Measurements from ENCODE around the gene UNC5A.

UNC5A gene

GRCh38 chr5:176901260-176902101, 91.1 kb downstream of the UNC5A start:
- Histone ChIP-seq H3K9me3 (ENCODE audit: control insufficient read depth in 2 of 2, low read length in 2 of 2) (no peaks in the 10 kb centered on the region), H3K9ac (ENCODE audit: low read length in 2 of 2) (no peak overlapping the region), H3K4me1 (ENCODE audit: control insufficient read depth, insufficient read depth, low read length) (peaks cover 5% of the 10 kb centered on the region), H3K4me3 (ENCODE audit: low read length in 2 of 2) (no peak overlapping the region), H3K27ac (ENCODE audit: low read length) (no peak overlapping the region), H3K36me3 (ENCODE audit: control insufficient read depth in 2 of 2, insufficient read depth in 2 of 2, low read length in 2 of 2) (peaks cover 28 to 37% of the 10 kb centered on the region in 2 donors), H3K27me3 (ENCODE audit: control insufficient read depth in 1 of 2, insufficient read depth in 2 of 2, low read length in 2 of 2) (no peaks in the 10 kb centered on the region)

GRCh38 chr5:176902102-176902814, 91.9 kb downstream of the UNC5A start:
- no peak overlapping the region for H3K4me3 ChIP-seq (ENCODE audit: low read length in 2 of 2)
- no peaks in the 10 kb centered on the region for H3K27me3 ChIP-seq (ENCODE audit: control insufficient read depth in 1 of 2, insufficient read depth in 2 of 2, low read length in 2 of 2)
- H3K4me1 ChIP-seq (ENCODE audit: control insufficient read depth, insufficient read depth, low read length), result peaks cover 5% of the 10 kb centered on the region
- peaks cover 36 to 44% of the 10 kb centered on the region in 2 donors for H3K36me3 ChIP-seq (ENCODE audit: control insufficient read depth in 2 of 2, insufficient read depth in 2 of 2, low read length in 2 of 2)
- H3K27ac ChIP-seq (ENCODE audit: low read length), result no peak overlapping the region
- no peaks in the 10 kb centered on the region for H3K9me3 ChIP-seq (ENCODE audit: control insufficient read depth in 2 of 2, low read length in 2 of 2)
- H3K9ac ChIP-seq (ENCODE audit: low read length in 2 of 2), result no peak overlapping the region

GRCh38 chr5:176902911-176903664, 92.7 kb downstream of the UNC5A start:
- H3K36me3 ChIP-seq (ENCODE audit: control insufficient read depth in 2 of 2, insufficient read depth in 2 of 2, low read length in 2 of 2), result peaks cover 41 to 46% of the 10 kb centered on the region in 2 donors

GRCh38 chr5:176904276-176904675, 93.9 kb downstream of the UNC5A start:
- Histone ChIP-seq H3K9me3 (ENCODE audit: control insufficient read depth in 2 of 2, low read length in 2 of 2) (no peaks in the 10 kb centered on the region), H3K9ac (ENCODE audit: low read length in 2 of 2) (no peak overlapping the region), H3K4me3 (ENCODE audit: low read length in 2 of 2) (no peak overlapping the region), H3K36me3 (ENCODE audit: control insufficient read depth in 2 of 2, insufficient read depth in 2 of 2, low read length in 2 of 2) (peaks cover 47 to 52% of the 10 kb centered on the region in 2 donors), H3K4me1 (ENCODE audit: control insufficient read depth, insufficient read depth, low read length) (peaks cover 5% of the 10 kb centered on the region), H3K27me3 (ENCODE audit: control insufficient read depth in 1 of 2, insufficient read depth in 2 of 2, low read length in 2 of 2) (no peaks in the 10 kb centered on the region), H3K27ac (ENCODE audit: low read length) (no peak overlapping the region)

More at GRCh38 chr5:176902911-176903664, 92.7 kb downstream of the UNC5A start:
- Histone ChIP-seq H3K27ac (ENCODE audit: low read length) (no peak overlapping the region), H3K27me3 (ENCODE audit: control insufficient read depth in 1 of 2, insufficient read depth in 2 of 2, low read length in 2 of 2) (no peaks in the 10 kb centered on the region), H3K4me1 (ENCODE audit: control insufficient read depth, insufficient read depth, low read length) (peaks cover 5% of the 10 kb centered on the region), H3K9ac (ENCODE audit: low read length in 2 of 2) (no peak overlapping the region), H3K4me3 (ENCODE audit: low read length in 2 of 2) (no peak overlapping the region), H3K9me3 (ENCODE audit: control insufficient read depth in 2 of 2, low read length in 2 of 2) (no peaks in the 10 kb centered on the region)

- Histone ChIP-seq H3K27ac (ENCODE audit: low read length) (no peak overlapping the region), H3K36me3 (ENCODE audit: control insufficient read depth in 2 of 2, insufficient read depth in 2 of 2, low read length in 2 of 2) (peaks cover 47 to 52% of the 10 kb centered on the region in 2 donors), H3K4me1 (ENCODE audit: control insufficient read depth, insufficient read depth, low read length) (no peaks in the 10 kb centered on the region), H3K9ac (ENCODE audit: low read length in 2 of 2) (no peak overlapping the region), H3K27me3 (ENCODE audit: control insufficient read depth in 1 of 2, insufficient read depth in 2 of 2, low read length in 2 of 2) (no peaks in the 10 kb centered on the region), H3K4me3 (ENCODE audit: low read length in 2 of 2) (no peak overlapping the region), H3K9me3 (ENCODE audit: control insufficient read depth in 2 of 2, low read length in 2 of 2) (no peaks in the 10 kb centered on the region)
These were observed 95.8 kb downstream of the UNC5A start for GRCh38 chr5:176906126-176906525.

- no peak overlapping the region for H3K27ac ChIP-seq (ENCODE audit: low read length)
- no peak overlapping the region for H3K9ac ChIP-seq (ENCODE audit: low read length in 2 of 2)
- H3K27me3 ChIP-seq (ENCODE audit: control insufficient read depth in 1 of 2, insufficient read depth in 2 of 2, low read length in 2 of 2), result no peaks in the 10 kb centered on the region
- H3K4me1 ChIP-seq (ENCODE audit: control insufficient read depth, insufficient read depth, low read length), result no peaks in the 10 kb centered on the region
- no peaks in the 10 kb centered on the region for H3K9me3 ChIP-seq (ENCODE audit: control insufficient read depth in 2 of 2, low read length in 2 of 2)
- no peak overlapping the region for H3K4me3 ChIP-seq (ENCODE audit: low read length in 2 of 2)
- peaks cover 47 to 52% of the 10 kb centered on the region in 2 donors for H3K36me3 ChIP-seq (ENCODE audit: control insufficient read depth in 2 of 2, insufficient read depth in 2 of 2, low read length in 2 of 2)
These were observed 96.4 kb downstream of the UNC5A start for GRCh38 chr5:176906796-176907195.

- H3K36me3 ChIP-seq (ENCODE audit: control insufficient read depth in 2 of 2, insufficient read depth in 2 of 2, low read length in 2 of 2), result peaks cover 40 to 43% of the 10 kb centered on the region in 2 donors
- H3K27me3 ChIP-seq (ENCODE audit: control insufficient read depth in 1 of 2, insufficient read depth in 2 of 2, low read length in 2 of 2), result no peaks in the 10 kb centered on the region
- no peaks in the 10 kb centered on the region for H3K9me3 ChIP-seq (ENCODE audit: control insufficient read depth in 2 of 2, low read length in 2 of 2)
- H3K4me1 ChIP-seq (ENCODE audit: control insufficient read depth, insufficient read depth, low read length), result no peaks in the 10 kb centered on the region
- no peak overlapping the region for H3K27ac ChIP-seq (ENCODE audit: low read length)
- no peak overlapping the region for H3K9ac ChIP-seq (ENCODE audit: low read length in 2 of 2)
- no peak overlapping the region for H3K4me3 ChIP-seq (ENCODE audit: low read length in 2 of 2)
These were observed 98.5 kb downstream of the UNC5A start for GRCh38 chr5:176908675-176909368.

GRCh38 chr5:176912115-176912514, 101.8 kb downstream of the UNC5A start:
- H3K9me3 ChIP-seq (ENCODE audit: control insufficient read depth in 2 of 2, low read length in 2 of 2), result no peaks in the 10 kb centered on the region
- no peaks in the 10 kb centered on the region for H3K4me1 ChIP-seq (ENCODE audit: control insufficient read depth, insufficient read depth, low read length)
- H3K27me3 ChIP-seq (ENCODE audit: control insufficient read depth in 1 of 2, insufficient read depth in 2 of 2, low read length in 2 of 2), result no peaks in the 10 kb centered on the region
- H3K27ac ChIP-seq (ENCODE audit: low read length), result no peak overlapping the region
- H3K36me3 ChIP-seq (ENCODE audit: control insufficient read depth in 2 of 2, insufficient read depth in 2 of 2, low read length in 2 of 2), result peaks cover 8 to 13% of the 10 kb centered on the region in 2 donors
- H3K9ac ChIP-seq (ENCODE audit: low read length in 2 of 2), result no peak overlapping the region
- no peak overlapping the region for H3K4me3 ChIP-seq (ENCODE audit: low read length in 2 of 2)

- no peak overlapping the region for H3K9ac ChIP-seq (ENCODE audit: low read length in 2 of 2)
- no peak overlapping the region for H3K4me3 ChIP-seq (ENCODE audit: low read length in 2 of 2)
- H3K9me3 ChIP-seq (ENCODE audit: control insufficient read depth in 2 of 2, low read length in 2 of 2), result no peaks in the 10 kb centered on the region
- no peaks in the 10 kb centered on the region for H3K27me3 ChIP-seq (ENCODE audit: control insufficient read depth in 1 of 2, insufficient read depth in 2 of 2, low read length in 2 of 2)
- no peak overlapping the region for H3K27ac ChIP-seq (ENCODE audit: low read length)
- no peaks in the 10 kb centered on the region for H3K4me1 ChIP-seq (ENCODE audit: control insufficient read depth, insufficient read depth, low read length)
- peaks cover 5 to 6% of the 10 kb centered on the region in 2 donors for H3K36me3 ChIP-seq (ENCODE audit: control insufficient read depth in 2 of 2, insufficient read depth in 2 of 2, low read length in 2 of 2)
These were observed 105.5 kb downstream of the UNC5A start for GRCh38 chr5:176915906-176916305.

- H3K4me1 ChIP-seq (ENCODE audit: control insufficient read depth, insufficient read depth, low read length), result no peaks in the 10 kb centered on the region
- no peak overlapping the region for H3K9ac ChIP-seq (ENCODE audit: low read length in 2 of 2)
- H3K9me3 ChIP-seq (ENCODE audit: control insufficient read depth in 2 of 2, low read length in 2 of 2), result no peaks in the 10 kb centered on the region
- H3K4me3 ChIP-seq (ENCODE audit: low read length in 2 of 2), result no peak overlapping the region
- no peak overlapping the region for H3K27ac ChIP-seq (ENCODE audit: low read length)
- H3K27me3 ChIP-seq (ENCODE audit: control insufficient read depth in 1 of 2, insufficient read depth in 2 of 2, low read length in 2 of 2), result no peaks in the 10 kb centered on the region
- peaks cover 5 to 6% of the 10 kb centered on the region in 2 donors for H3K36me3 ChIP-seq (ENCODE audit: control insufficient read depth in 2 of 2, insufficient read depth in 2 of 2, low read length in 2 of 2)
These were observed 106.0 kb downstream of the UNC5A start for GRCh38 chr5:176916337-176916736.

Measured in stomach smooth muscle (tissue), 2 donors.